ENCODE measurements around the gene CFAP107. TPM values are rescaled to one million over a fixed set of nuclear protein-coding genes. Genes with fewer than 3 reads are reported as not detected.

Gene CFAP107
- total RNA-seq, 1 donor from 2014 or later = not detected

GRCh38 chr1:12756273-12756672, 10.3 kb downstream of the CFAP107 start:
- TF ChIP-seq POLR2A (IDR thresholded peaks at IDR 0.05) (no peak), CTCF (IDR thresholded peaks at IDR 0.05) (no peak), POLR2AphosphoS5 (IDR thresholded peaks at IDR 0.05; ENCODE audit: insufficient read depth in 1 of 2, low read depth in 1 of 2) (no peak)
- no peaks in the 10 kb centered on the region for H3K27me3 ChIP-seq
- no peak for DNase-seq (ENCODE audit: extremely low spot score in 2 of 2)
- H3K27ac ChIP-seq = no peak overlapping the region
- intact Hi-C loops (cut with DNase I) = no loop called here
- H3K4me3 ChIP-seq = no peak overlapping the region
- H3K4me1 ChIP-seq = no peaks in the 10 kb centered on the region
- H3K9me3 ChIP-seq = no peaks in the 10 kb centered on the region
- H3K36me3 ChIP-seq = no peaks in the 10 kb centered on the region

GRCh38 chr1:12756768-12757413, 10.9 kb downstream of the CFAP107 start:
- Histone ChIP-seq H3K27me3 (no peaks in the 10 kb centered on the region), H3K9me3 (no peaks in the 10 kb centered on the region), H3K36me3 (no peaks in the 10 kb centered on the region), H3K4me1 (no peaks in the 10 kb centered on the region), H3K4me3 (no peak overlapping the region), H3K27ac (no peak overlapping the region)
- peak in 1 of 2 donors; percentile 55 for DNase-seq (ENCODE audit: extremely low spot score in 2 of 2)
- intact Hi-C loops (cut with DNase I) = no loop called here
- TF ChIP-seq CTCF (IDR thresholded peaks at IDR 0.05) = no peak
- TF ChIP-seq POLR2A (IDR thresholded peaks at IDR 0.05) = no peak
- TF ChIP-seq POLR2AphosphoS5 (IDR thresholded peaks at IDR 0.05; ENCODE audit: insufficient read depth in 1 of 2, low read depth in 1 of 2) = no peak

GRCh38 chr1:12757836-12758235, 11.8 kb downstream of the CFAP107 start:
- H3K4me1 ChIP-seq = no peaks in the 10 kb centered on the region
- no peaks in the 10 kb centered on the region for H3K9me3 ChIP-seq
- H3K36me3 ChIP-seq = no peaks in the 10 kb centered on the region
- no peaks in the 10 kb centered on the region for H3K27me3 ChIP-seq
- TF ChIP-seq POLR2A (IDR thresholded peaks at IDR 0.05) (no peak), CTCF (IDR thresholded peaks at IDR 0.05) (no peak), POLR2AphosphoS5 (IDR thresholded peaks at IDR 0.05; ENCODE audit: insufficient read depth in 1 of 2, low read depth in 1 of 2) (no peak)
- no peak overlapping the region for H3K4me3 ChIP-seq
- intact Hi-C loops (cut with DNase I) = no loop called here
- no peak overlapping the region for H3K27ac ChIP-seq
- DNase-seq (ENCODE audit: extremely low spot score in 2 of 2) = no peak

GRCh38 chr1:12760256-12760795, 14.3 kb downstream of the CFAP107 start:
- TF ChIP-seq POLR2AphosphoS5 (IDR thresholded peaks at IDR 0.05; ENCODE audit: insufficient read depth in 1 of 2, low read depth in 1 of 2) (no peak), CTCF (IDR thresholded peaks at IDR 0.05) (no peak), POLR2A (IDR thresholded peaks at IDR 0.05) (no peak)
- Histone ChIP-seq H3K27me3 (no peaks in the 10 kb centered on the region), H3K36me3 (no peaks in the 10 kb centered on the region), H3K4me1 (no peaks in the 10 kb centered on the region), H3K4me3 (no peak overlapping the region), H3K27ac (no peak overlapping the region), H3K9me3 (no peaks in the 10 kb centered on the region)
- DNase-seq (ENCODE audit: extremely low spot score in 2 of 2) = peak in 1 of 2 donors; percentile 81
- intact Hi-C loops (cut with DNase I) = no loop called here

GRCh38 chr1:12761781-12762180, 15.8 kb downstream of the CFAP107 start:
- H3K27ac ChIP-seq = no peak overlapping the region

More at GRCh38 chr1:12761781-12762180, 15.8 kb downstream of the CFAP107 start:
- TF ChIP-seq POLR2A (IDR thresholded peaks at IDR 0.05) (no peak), POLR2AphosphoS5 (IDR thresholded peaks at IDR 0.05; ENCODE audit: insufficient read depth in 1 of 2, low read depth in 1 of 2) (no peak), CTCF (IDR thresholded peaks at IDR 0.05) (no peak)
- Histone ChIP-seq H3K4me3 (no peak overlapping the region), H3K27me3 (no peaks in the 10 kb centered on the region), H3K9me3 (no peaks in the 10 kb centered on the region), H3K4me1 (no peaks in the 10 kb centered on the region), H3K36me3 (no peaks in the 10 kb centered on the region)
- peak in 1 of 2 donors; percentile 72 for DNase-seq (ENCODE audit: extremely low spot score in 2 of 2)
- intact Hi-C loops (cut with DNase I) = loop anchor here (1.0 kb wide), 1 partner anchor 15 kb away; no protein-coding TSS in a partner anchor
